ENCODE results near the gene CMIP. TPM values are rescaled to one million over a fixed set of nuclear protein-coding genes. Genes with fewer than 3 reads are reported as not detected.

Gene CMIP
- polyA plus RNA-seq, 1 of the 3 experiments (the other 2 are of a cell fraction), result 5.4 TPM

- TF ChIP-seq RCOR1 (IDR thresholded peaks at IDR 0.05; ENCODE audit: low read length), result no peak
- TF ChIP-seq TEAD4 (IDR thresholded peaks at IDR 0.05; ENCODE audit: borderline replicate concordance, insufficient read depth), result no peak
Observed at GRCh38 chr16:81651758-81652718, 207.4 kb downstream of the CMIP start (continued).

- H2AFZ ChIP-seq (ENCODE audit: low read depth), result no peak overlapping the region
- H3K4me1 ChIP-seq (ENCODE audit: control insufficient read depth in 1 of 2, insufficient read depth in 2 of 2, low read depth in 1 of 2, low read length in 1 of 2), result peaks cover 0 to 11% of the 10 kb centered on the region in 2 experiments; a peak in 1 of 4 replicates
- no peaks in the 10 kb centered on the region for H4K20me1 ChIP-seq (ENCODE audit: insufficient read depth)
- ChIA-PET CTCF (no interaction called here), POLR2A (no interaction called here)
- 95% methylated on average over 19 of the region's 21 CpGs for WGBS (ENCODE audit: low lambda C conversion rate)
- peaks cover 0 to 16% of the 10 kb centered on the region in 2 experiments for H3K36me3 ChIP-seq (replicated peaks in 1 of 2; ENCODE audit: control insufficient read depth in 1 of 2, insufficient read depth in 2 of 2, low read length in 1 of 2)
- DNase-seq, result no peak
- H3K9ac ChIP-seq, result no peak overlapping the region
- TF ChIP-seq MXI1 (IDR thresholded peaks at IDR 0.05; ENCODE audit: low read depth, low read length), result no peak
- TF ChIP-seq ELF1 (IDR thresholded peaks at IDR 0.05), result no peak
- no peak for TF ChIP-seq FOSL2 (IDR thresholded peaks at IDR 0.05; ENCODE audit: borderline replicate concordance, low read depth)
- TF ChIP-seq RXRA (IDR thresholded peaks at IDR 0.05; ENCODE audit: borderline replicate concordance, low read depth), result no peak
- no peak for TF ChIP-seq CTCF (IDR thresholded peaks at IDR 0.05)
- no peak for TF ChIP-seq FOXJ3 (CRISPR knock-in tag; IDR thresholded peaks at IDR 0.05)
- no peak for TF ChIP-seq USF1 (IDR thresholded peaks at IDR 0.05; ENCODE audit: borderline replicate concordance, low read depth)
- no peak for TF ChIP-seq RCOR1 (IDR thresholded peaks at IDR 0.05; ENCODE audit: low read length)
- TF ChIP-seq EP300 (IDR thresholded peaks at IDR 0.05; ENCODE audit: borderline replicate concordance in 1 of 2, low read depth in 1 of 2, low read length in 1 of 2), result no peak
- TF ChIP-seq EZH2phosphoT487 (IDR thresholded peaks at IDR 0.05; ENCODE audit: borderline replicate concordance, low read depth), result no peak
- no peak for TF ChIP-seq TEAD4 (IDR thresholded peaks at IDR 0.05; ENCODE audit: borderline replicate concordance, insufficient read depth)
- no peak for TF ChIP-seq PBX3 (IDR thresholded peaks at IDR 0.05)
- TF ChIP-seq FOXM1 (IDR thresholded peaks at IDR 0.05; ENCODE audit: low read depth), result no peak
- TF ChIP-seq CHD2 (IDR thresholded peaks at IDR 0.05; ENCODE audit: low read length, partially characterized antibody), result no peak
- TF ChIP-seq POLR2AphosphoS5 (IDR thresholded peaks at IDR 0.05; ENCODE audit: low read depth, low read length), result no peak
- no peak for TF ChIP-seq USF2 (IDR thresholded peaks at IDR 0.05; ENCODE audit: borderline replicate concordance, low read depth, low read length)
- TF ChIP-seq RFX5 (IDR thresholded peaks at IDR 0.05; ENCODE audit: low read length), result no peak
- no peak for TF ChIP-seq NFIC (IDR thresholded peaks at IDR 0.05; ENCODE audit: borderline replicate concordance)
- no peak for TF ChIP-seq GABPA (IDR thresholded peaks at IDR 0.05; ENCODE audit: low read depth)
- H3F3A ChIP-seq (replicated peaks; ENCODE audit: insufficient read depth), result no peaks in the 10 kb centered on the region
- no peak overlapping the region for H3K4me2 ChIP-seq
- H3K4me3 ChIP-seq (ENCODE audit: low read depth in 2 of 2, low read length in 1 of 2), result no peak overlapping the region
- H3K27me3 ChIP-seq (ENCODE audit: insufficient read depth), result no peaks in the 10 kb centered on the region
- H3K9me2 ChIP-seq, result no peaks in the 10 kb centered on the region
- no peak overlapping the region for H3K27ac ChIP-seq (ENCODE audit: low read depth in 2 of 2, low read length in 1 of 2)
- H3K79me2 ChIP-seq (ENCODE audit: insufficient read depth), result no peaks in the 10 kb centered on the region
- H3K9me3 ChIP-seq, result no peaks in the 10 kb centered on the region
Observed at GRCh38 chr16:81652798-81653505, 208.3 kb downstream of the CMIP start.

Data from SK-N-SH (cell line).